ENCODE measurements around the gene EFTUD2. TPM values are rescaled to one million over a fixed set of nuclear protein-coding genes. Genes with fewer than 3 reads are reported as not detected.

Gene EFTUD2
- total and polyA plus RNA-seq, 9 of the 15 experiments (the other 6 are each of a cell fraction or from before 2014, with no cell fraction given), result 65.8 to 362 (median 218) TPM

DNA sequence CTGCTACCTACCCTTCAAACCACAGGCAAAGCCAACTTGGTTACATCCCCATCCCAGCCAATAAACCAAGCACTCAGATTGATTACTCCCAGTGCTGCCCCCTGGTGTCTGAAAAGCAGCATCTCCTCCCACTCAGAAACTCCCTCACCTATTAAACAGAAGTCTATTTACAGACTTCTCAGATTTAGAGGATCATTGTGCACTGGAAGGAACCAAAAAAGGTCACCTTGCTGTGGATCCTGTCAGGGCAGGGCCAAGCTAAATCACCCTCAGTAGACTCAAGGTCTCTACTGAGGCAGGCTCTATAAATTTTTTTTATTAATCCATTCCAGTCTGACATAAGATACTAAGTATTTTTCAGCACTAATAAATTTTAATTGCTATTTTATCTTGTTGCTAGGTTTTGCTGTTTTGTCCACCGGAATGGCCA, 34.0 kb downstream of the EFTUD2 start (continued):
- TF ChIP-seq, protein P1, sequence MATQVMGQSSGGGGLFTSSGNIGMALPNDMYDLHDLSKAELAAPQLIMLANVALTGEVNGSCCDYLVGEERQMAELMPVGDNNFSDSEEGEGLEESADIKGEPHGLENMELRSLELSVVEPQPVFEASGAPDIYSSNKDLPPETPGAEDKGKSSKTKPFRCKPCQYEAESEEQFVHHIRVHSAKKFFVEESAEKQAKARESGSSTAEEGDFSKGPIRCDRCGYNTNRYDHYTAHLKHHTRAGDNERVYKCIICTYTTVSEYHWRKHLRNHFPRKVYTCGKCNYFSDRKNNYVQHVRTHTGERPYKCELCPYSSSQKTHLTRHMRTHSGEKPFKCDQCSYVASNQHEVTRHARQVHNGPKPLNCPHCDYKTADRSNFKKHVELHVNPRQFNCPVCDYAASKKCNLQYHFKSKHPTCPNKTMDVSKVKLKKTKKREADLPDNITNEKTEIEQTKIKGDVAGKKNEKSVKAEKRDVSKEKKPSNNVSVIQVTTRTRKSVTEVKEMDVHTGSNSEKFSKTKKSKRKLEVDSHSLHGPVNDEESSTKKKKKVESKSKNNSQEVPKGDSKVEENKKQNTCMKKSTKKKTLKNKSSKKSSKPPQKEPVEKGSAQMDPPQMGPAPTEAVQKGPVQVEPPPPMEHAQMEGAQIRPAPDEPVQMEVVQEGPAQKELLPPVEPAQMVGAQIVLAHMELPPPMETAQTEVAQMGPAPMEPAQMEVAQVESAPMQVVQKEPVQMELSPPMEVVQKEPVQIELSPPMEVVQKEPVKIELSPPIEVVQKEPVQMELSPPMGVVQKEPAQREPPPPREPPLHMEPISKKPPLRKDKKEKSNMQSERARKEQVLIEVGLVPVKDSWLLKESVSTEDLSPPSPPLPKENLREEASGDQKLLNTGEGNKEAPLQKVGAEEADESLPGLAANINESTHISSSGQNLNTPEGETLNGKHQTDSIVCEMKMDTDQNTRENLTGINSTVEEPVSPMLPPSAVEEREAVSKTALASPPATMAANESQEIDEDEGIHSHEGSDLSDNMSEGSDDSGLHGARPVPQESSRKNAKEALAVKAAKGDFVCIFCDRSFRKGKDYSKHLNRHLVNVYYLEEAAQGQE (IDR thresholded peaks at IDR 0.05; ENCODE audit: borderline replicate concordance), result peak; percentile 64; the same call in 1 of the 2 replicates
- TF ChIP-seq, protein P1 (CRISPR knock-in tag; IDR thresholded peaks at IDR 0.05; ENCODE audit: low read depth), result no peak
- TF ChIP-seq EGR1 (conservative IDR thresholded peaks at IDR 0.05), result 0 out of 2 replicates have a peak, but pooled peaks have one; percentile 14
- no peak for TF ChIP-seq MEF2D (tag; conservative IDR thresholded peaks at IDR 0.05; ENCODE audit: low read depth)
- TF ChIP-seq, protein P2, sequence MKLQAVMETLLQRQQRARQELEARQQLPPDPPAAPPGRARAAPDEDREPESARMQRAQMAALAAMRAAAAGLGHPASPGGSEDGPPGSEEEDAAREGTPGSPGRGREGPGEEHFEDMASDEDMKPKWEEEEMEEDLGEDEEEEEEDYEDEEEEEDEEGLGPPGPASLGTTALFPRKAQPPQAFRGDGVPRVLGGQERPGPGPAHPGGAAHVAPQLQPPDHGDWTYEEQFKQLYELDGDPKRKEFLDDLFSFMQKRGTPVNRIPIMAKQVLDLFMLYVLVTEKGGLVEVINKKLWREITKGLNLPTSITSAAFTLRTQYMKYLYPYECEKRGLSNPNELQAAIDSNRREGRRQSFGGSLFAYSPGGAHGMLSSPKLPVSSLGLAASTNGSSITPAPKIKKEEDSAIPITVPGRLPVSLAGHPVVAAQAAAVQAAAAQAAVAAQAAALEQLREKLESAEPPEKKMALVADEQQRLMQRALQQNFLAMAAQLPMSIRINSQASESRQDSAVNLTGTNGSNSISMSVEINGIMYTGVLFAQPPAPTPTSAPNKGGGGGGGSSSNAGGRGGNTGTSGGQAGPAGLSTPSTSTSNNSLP (IDR thresholded peaks at IDR 0.05; ENCODE audit: borderline replicate concordance, low read depth, low read length), result 0 out of 2 replicates have a peak, but pooled peaks have one; percentile 18
- peak; percentile 51 to 66 for TF ChIP-seq RAD21 (CRISPR knock-in tag; conservative IDR thresholded peaks at IDR 0.05 in 1 of 2, IDR thresholded peaks at IDR 0.05 in 1 of 2)

Measured in K562 (cell line).